PFSK-1 (cell line): ENCODE measurements around the gene TNS3.

ENCODE experiments used
- FOXP2 ChIP-seq: optimal IDR thresholded peaks from 2 replicates; pipeline ENCODE3; 2011; ENCODE audit warnings: borderline replicate concordance, control low read depth, inconsistent platforms; ENCODE audit not compliant: insufficient read depth; ENCODE audit errors: extremely low read length, extremely low read depth
- POLR2AphosphoS5 ChIP-seq: IDR thresholded peaks from 2 replicates; pipeline ENCODE4 v1.6.1; 2012; ENCODE audit warnings: low read depth, mild to moderate bottlenecking, control low read depth, low read length, moderate library complexity
- REST ChIP-seq, 2 experiments: IDR thresholded peaks; 2 replicates each; pipeline versions ENCODE4 v1.6.1 to v1.8.0; 2011 to 2012; ENCODE audit warnings: low read depth in 2 of 2, low read length in 2 of 2, control low read depth in 1 of 2, inconsistent platforms in 1 of 2, mild to moderate bottlenecking in 1 of 2, moderate library complexity in 1 of 2; ENCODE audit not compliant: insufficient read depth in 1 of 2
- SIN3A ChIP-seq: IDR thresholded peaks from 2 replicates; pipeline ENCODE4 v1.6.1; 2012; ENCODE audit warnings: mild to moderate bottlenecking, low read length, moderate library complexity, borderline replicate concordance; ENCODE audit not compliant: insufficient read depth
- TAF1 ChIP-seq: IDR thresholded peaks from 2 replicates; pipeline ENCODE4 v1.6.1; 2012; ENCODE audit warnings: low read length, control low read depth, borderline replicate concordance; ENCODE audit not compliant: insufficient read depth

Gene TNS3

GRCh38 chr7:47273088-47273487 is 308.8 kb downstream of the TNS3 start:
- TF ChIP-seq POLR2AphosphoS5 (no peak), TAF1 (no peak), SIN3A (no peak), REST (IDR thresholded peaks at IDR 0.05; ENCODE audit: insufficient read depth in 1 of 2, low read depth in 2 of 2, low read length in 2 of 2) (no peak), FOXP2 (no peak)

GRCh38 chr7:47271749-47272148 is 310.2 kb downstream of the TNS3 start:
- TF ChIP-seq REST (IDR thresholded peaks at IDR 0.05; ENCODE audit: insufficient read depth in 1 of 2, low read depth in 2 of 2, low read length in 2 of 2): no peak
- TF ChIP-seq TAF1: no peak
- TF ChIP-seq SIN3A: no peak

GRCh38 chr7:47268851-47269836 is 312.8 kb downstream of the TNS3 start:
- TF ChIP-seq POLR2AphosphoS5: no peak
- no peak for TF ChIP-seq FOXP2
- TF ChIP-seq SIN3A: no peak
- TF ChIP-seq REST (IDR thresholded peaks at IDR 0.05; ENCODE audit: insufficient read depth in 1 of 2, low read depth in 2 of 2, low read length in 2 of 2): no peak
- TF ChIP-seq TAF1: no peak

GRCh38 chr7:47267346-47267745 is 314.6 kb downstream of the TNS3 start:
- no peak for TF ChIP-seq TAF1
- no peak for TF ChIP-seq REST (IDR thresholded peaks at IDR 0.05; ENCODE audit: insufficient read depth in 1 of 2, low read depth in 2 of 2, low read length in 2 of 2)
- TF ChIP-seq POLR2AphosphoS5: no peak
- no peak for TF ChIP-seq FOXP2
